Transverse colon (tissue), 4 donors: ENCODE data around the gene NBL1.

Experiments used
- CTCF ChIP-seq, 5 experiments: fragments of 200-600 bp in 3 of 5; fragments of 450-650 bp in 2 of 5; sonication (generic) in 3 of 5; IDR thresholded peaks; 1 replicate in 2 of 5; 2 replicates in 3 of 5; pipeline ENCODE4 v1.5.1; 2016 to 2017; ENCODE audit warnings: antibody characterized with exemption in 5 of 5, inconsistent platforms in 3 of 5, mild to moderate bottlenecking in 2 of 5, moderate library complexity in 1 of 5
- EP300 ChIP-seq: sonication (generic); formaldehyde crosslinking; IDR thresholded peaks from one replicate; pipeline ENCODE4 v1.6.1; 2017; ENCODE audit warnings: antibody characterized with exemption, low read depth
- POLR2A ChIP-seq: fragments of 450-650 bp; IDR thresholded peaks from one replicate; pipeline ENCODE4 v1.6.1; 2016; ENCODE audit warnings: antibody characterized with exemption, mild to moderate bottlenecking, moderate library complexity
- POLR2AphosphoS5 ChIP-seq, 3 donors: sonication (generic); formaldehyde crosslinking; IDR thresholded peaks; one replicate each; pipeline ENCODE4 v1.6.1; 2016; ENCODE audit warnings: antibody characterized with exemption in 3 of 3

- TF ChIP-seq POLR2AphosphoS5 (IDR thresholded peaks at IDR 0.05): no peak
- TF ChIP-seq CTCF (IDR thresholded peaks at IDR 0.05): no peak
- TF ChIP-seq EP300: no peak
- no peak for TF ChIP-seq POLR2A
Observed at GRCh38 chr1:19706136-19706535, 62.0 kb downstream of the NBL1 start.
